ENCODE data around the gene SIGLEC8.
A peak's percentile ranks its signal among the peaks of the same experiment; 100 is the strongest.
"Not testable (repeated sequence)": the region's sequence is repeated elsewhere in the genome, so short reads cannot be mapped to it uniquely, and the experiment has no call there.

Gene SIGLEC8

GRCh38 chr19:51458051-51458645 is at the start of gene SIGLEC8:
SIGLEC8 (minus strand) TSS chr19:51458454; CDS start chr19:51458387, 67 bp downstream.
- no peak for DNase-seq (ENCODE audit: low read depth in 2 of 2)

DNA sequence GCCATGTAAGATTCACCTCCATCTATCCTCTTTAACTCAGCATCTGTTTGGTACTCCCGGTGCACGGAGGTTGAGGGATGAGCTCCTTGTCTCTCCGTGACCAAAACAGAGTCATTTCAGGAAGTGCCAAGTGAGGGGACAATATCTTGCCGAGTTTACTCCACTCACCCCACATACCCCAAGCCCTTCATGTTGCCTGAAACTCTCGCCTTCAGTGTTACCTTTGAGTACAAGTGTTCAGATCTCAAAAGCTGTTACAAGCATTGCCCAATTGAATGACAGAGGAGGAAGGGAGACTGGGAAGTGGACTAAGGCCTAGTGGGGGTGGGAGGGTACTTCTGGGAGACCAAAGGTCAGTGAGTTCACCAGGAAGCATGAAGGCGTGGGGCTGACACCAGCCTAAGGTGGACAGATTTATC is 49.4 kb upstream of the SIGLEC8 start:
- DNase-seq (ENCODE audit: low read depth in 2 of 2), result no peak

DNA sequence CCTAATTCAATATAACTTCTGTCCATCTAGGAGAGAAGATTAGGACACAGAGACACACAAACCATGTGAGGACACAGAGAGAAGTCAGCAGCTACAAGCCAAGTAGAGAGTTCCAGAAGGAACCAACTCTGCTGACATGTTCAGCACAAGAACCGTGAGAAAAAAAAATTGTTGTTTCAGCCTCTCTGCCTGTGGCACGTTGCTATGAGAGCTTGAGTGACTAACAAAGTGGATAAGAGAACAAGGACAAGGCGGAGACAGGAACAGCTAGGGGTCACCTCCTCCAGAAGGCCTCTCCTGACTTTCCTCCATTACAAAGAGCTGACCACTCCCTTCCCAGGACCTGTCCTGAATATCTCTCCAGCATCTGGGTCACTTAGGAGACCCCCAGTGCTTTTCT is 48.9 kb upstream of the SIGLEC8 start:
- no peak for DNase-seq (ENCODE audit: low read depth in 2 of 2)

DNA sequence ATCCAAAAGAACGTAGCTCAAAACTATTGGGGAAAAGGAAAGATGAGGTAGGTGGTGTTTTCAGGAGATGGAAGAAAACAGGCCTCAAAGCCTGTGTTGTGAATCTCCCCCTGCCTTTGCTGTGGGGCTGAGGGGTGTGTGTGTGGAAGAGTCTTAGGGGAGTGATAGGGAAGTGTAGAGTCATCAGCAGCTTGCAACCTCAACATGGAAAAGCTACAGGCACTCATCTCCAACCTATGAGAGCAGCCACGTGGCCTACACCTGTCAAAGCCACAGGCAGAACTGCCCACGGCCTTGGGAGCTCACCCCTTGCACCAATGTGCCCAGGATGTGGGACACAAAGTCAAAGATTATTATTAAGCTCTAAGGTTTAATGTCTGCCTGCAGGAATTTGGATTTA is 47.6 kb upstream of the SIGLEC8 start:
- no peak for DNase-seq (ENCODE audit: low read depth in 2 of 2)

GRCh38 chr19:51503896-51504295 is 45.6 kb upstream of the SIGLEC8 start:
- no peak for DNase-seq (ENCODE audit: low read depth in 2 of 2)

- DNase-seq (ENCODE audit: low read depth in 2 of 2), result no peak
Observed at GRCh38 chr19:51503286-51503817, 45.1 kb upstream of the SIGLEC8 start.

DNA sequence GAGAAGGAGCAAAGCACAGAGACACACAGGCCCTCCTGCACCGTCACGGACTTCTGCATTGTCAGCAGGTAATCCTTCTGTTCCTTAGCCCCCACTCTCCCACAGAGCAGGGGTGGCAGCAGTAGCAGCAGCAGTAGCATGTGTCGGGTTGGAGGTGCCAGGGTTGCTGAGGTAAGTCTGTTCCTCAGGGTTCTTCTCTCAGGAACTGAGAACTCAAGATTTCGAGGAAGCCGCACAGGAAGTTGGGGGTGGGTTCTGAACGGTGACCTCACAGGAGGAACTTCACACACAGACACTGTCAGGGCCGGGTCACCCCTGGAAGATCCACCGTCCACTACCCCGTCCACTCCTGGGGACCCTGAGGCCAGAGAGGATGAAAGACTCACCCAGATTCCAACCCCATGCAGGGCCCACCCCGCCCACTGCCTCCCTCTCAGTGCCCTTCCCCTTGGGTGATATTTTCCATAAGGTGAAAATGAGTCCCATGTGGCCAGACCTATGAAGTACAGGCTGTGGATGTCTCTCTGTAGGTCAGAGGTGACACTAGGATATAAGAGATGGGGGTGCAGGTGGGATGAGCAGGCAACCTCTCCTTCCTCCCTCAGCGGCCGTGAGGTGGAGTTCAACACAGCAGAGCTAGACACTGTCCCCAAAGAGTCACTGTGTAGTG is 43.5 kb upstream of the SIGLEC8 start, which contains the start of gene SIGLEC12:
Gene SIGLEC12, minus strand, starts transcription at position 207 of the 670 bp plus-strand sequence. Its CDS starts 67 bp downstream, at position 140.
- no peak for DNase-seq (ENCODE audit: low read depth in 2 of 2)

- DNase-seq (ENCODE audit: low read depth in 2 of 2), result not testable (repeated sequence)
Observed at GRCh38 chr19:51500931-51501330, 42.7 kb upstream of the SIGLEC8 start.

DNA sequence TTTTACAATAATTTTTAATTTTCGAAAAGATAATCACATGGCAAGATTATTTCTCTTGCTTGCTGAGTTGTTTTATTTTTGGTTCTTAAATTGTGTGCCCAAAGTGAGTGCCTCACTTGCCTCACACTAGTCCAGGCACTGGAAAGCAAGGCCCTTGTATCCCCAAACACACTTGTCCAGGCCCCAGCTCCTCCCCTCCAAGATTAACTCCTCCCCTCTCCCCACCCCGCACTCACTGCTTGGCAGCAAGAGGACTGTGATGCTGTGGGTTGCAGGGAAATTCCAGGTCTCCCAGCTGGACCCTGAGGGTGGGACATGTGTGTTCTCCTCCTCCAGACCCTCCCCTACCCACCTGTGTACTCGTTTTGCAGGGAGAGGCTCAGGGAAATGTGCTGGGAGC is 39.4 kb upstream of the SIGLEC8 start:
- no peak for DNase-seq (ENCODE audit: low read depth in 2 of 2)

GRCh38 chr19:51493776-51494175 is 35.5 kb upstream of the SIGLEC8 start:
- no peak for DNase-seq (ENCODE audit: low read depth in 2 of 2)

DNA sequence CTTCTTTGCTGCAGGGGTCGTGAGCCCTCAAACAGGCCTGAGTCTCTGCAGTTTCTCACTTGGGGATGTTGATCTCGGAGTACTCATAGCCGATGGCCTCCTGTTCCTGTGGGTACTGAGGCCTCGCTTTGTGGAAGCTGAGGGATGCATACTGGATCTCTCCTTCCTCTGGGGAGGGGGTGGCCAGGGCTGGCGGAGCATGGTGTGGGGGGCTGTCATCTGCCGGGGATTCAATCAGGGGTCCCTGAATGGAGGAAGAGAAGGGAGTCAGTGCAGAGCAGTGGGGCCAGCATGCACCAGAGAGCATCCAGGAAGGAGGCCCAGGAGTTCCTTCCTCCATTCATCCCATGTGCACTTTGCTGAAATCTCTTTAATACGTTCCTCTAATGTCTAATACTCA is 33.3 kb upstream of the SIGLEC8 start:
- DNase-seq (ENCODE audit: low read depth in 2 of 2), result no peak

- DNase-seq (ENCODE audit: low read depth in 2 of 2), result no peak
Observed at GRCh38 chr19:51490676-51491075, 32.4 kb upstream of the SIGLEC8 start.

DNA sequence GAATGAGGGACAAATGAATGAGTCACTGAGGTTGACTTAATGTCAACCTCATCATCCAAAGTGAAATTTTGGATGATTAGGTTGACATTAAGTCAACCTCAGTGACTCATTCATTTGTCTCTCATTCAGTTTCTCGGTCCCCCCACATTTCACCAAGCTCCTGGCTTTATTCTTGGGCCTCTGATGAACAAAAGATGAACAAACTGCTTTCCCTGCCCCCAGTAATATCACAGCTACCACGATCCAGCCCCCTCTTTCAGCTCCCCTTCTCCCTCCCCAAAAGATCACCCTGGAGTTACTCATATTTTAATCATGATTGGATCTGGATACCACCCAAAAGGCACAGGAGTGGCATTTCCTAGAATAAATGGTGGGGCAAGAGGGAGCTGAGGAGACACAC is 30.9 kb upstream of the SIGLEC8 start:
- peak in 1 of 2 donors; percentile 10 for DNase-seq (ENCODE audit: low read depth in 2 of 2)

- no peak for DNase-seq (ENCODE audit: low read depth in 2 of 2)
Observed at GRCh38 chr19:51488491-51488890, 30.2 kb upstream of the SIGLEC8 start.

- DNase-seq (ENCODE audit: low read depth in 2 of 2), result no peak
Observed at GRCh38 chr19:51485960-51486660, 27.9 kb upstream of the SIGLEC8 start.

DNA sequence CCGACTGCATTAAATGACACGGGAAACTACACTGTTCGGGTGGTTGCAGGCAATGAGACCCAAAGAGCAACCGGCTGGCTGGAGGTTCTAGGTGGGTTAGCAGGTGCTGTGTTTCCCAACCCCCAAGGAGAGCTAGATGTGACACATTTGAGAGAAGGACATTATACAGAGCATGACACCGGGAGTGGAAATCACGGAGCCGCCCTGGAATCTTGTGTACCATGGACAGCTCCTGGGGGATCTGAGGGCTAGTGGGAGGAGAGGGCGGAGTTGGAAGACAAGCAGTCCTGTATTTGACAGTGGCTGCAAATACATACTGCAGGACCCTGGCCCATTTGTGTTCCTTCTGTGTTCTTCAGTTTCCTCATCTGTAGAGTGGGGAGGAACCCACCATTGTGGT is 22.3 kb upstream of the SIGLEC8 start:
- peak in 1 of 2 donors; percentile 10 for DNase-seq (ENCODE audit: low read depth in 2 of 2)

GRCh38 chr19:51479531-51480331 is 21.5 kb upstream of the SIGLEC8 start:
- peak; percentile 36 to 43 for DNase-seq (ENCODE audit: low read depth in 2 of 2)

DNA sequence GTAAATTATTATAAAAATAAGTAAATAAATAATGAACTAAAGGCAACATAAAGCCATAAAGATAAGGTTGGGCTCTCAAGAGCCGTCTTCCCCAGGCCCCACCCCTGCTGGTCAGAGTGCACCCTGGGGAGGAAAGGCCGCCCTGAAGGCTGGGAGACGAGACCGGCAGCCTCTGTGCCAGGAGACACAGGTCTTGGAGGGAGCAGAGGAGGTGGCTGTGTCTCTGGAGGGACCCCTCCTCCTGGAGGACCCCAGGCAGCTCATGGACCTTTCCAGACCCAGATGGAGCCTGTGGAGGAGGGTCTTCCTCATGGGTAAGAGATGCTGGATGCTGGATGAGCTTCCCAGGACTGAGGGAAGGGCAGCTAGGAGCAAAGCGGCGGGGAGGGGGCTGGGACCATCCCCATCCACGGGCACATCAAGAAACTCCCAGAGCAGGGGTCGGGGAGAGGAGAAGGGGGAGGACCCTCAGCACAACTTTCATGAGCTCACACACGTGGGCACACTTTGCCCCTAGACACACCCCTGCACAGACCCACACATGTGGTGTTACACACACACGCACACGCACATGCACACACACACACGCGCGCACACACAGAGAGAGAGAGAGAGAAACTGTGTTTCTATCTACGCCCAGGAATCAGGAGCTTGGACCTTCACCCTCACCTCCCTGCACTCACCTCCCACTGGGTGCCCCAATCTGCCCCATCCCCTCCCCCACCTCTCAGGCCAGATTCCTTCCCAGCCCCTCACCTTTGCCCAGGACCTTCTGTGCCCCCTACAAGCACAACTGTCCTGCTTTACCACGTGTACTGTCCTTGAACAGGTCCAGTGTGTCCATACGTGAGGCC is 20.4 kb upstream of the SIGLEC8 start, which contains the start of gene CEACAM18:
Gene CEACAM18, plus strand, starts transcription at position 159 of the 854 bp plus-strand sequence.
- no peak for DNase-seq (ENCODE audit: low read depth in 2 of 2)

DNA sequence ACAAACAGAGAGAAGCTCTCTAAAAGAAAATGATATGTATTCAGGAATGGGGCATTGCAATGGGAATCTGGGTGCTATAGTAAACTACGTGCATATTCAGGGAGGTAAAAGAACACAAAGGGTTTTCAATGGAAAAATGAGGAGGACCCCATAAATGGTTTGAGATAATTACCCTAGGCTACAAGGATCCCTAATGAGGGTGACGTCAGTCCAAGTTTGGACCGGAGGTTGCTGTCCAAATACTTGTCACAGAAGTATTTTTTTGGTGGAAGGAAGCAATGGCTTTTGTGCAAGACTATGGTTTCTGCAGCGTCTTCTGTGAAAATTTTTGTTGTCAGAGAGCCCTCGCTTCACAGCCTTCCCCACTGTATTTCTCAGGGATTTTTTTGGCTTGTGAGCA is 19.1 kb upstream of the SIGLEC8 start:
- DNase-seq (ENCODE audit: low read depth in 2 of 2), result no peak

DNA sequence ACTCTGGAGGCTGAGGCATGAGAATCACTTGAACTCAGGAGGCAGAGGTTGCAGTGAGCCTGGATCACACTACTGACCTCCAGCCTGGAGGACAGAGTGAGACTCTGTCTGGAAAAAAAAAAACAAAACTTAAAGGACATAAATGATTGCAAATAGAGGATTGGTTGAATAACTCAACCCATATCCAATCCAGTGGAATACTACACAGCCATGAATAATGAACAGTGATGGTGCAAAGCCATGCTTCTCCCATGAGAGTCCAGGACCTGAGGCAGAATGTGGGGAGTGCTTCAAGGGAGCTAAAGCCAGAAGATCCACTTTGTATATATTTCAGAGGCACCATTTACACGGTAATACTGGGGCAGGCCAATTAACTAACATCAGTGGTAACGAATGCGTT is 17.9 kb upstream of the SIGLEC8 start:
- no peak for DNase-seq (ENCODE audit: low read depth in 2 of 2)
